NCI-H2196 (cell line): ENCODE data around the gene AAMP.

Experiments
- DNase-seq: peaks from one replicate; lab custom pipeline; 2025; ENCODE audit not compliant: unreplicated experiment; lab: John Stamatoyannopoulos, UW

Gene AAMP

DNA sequence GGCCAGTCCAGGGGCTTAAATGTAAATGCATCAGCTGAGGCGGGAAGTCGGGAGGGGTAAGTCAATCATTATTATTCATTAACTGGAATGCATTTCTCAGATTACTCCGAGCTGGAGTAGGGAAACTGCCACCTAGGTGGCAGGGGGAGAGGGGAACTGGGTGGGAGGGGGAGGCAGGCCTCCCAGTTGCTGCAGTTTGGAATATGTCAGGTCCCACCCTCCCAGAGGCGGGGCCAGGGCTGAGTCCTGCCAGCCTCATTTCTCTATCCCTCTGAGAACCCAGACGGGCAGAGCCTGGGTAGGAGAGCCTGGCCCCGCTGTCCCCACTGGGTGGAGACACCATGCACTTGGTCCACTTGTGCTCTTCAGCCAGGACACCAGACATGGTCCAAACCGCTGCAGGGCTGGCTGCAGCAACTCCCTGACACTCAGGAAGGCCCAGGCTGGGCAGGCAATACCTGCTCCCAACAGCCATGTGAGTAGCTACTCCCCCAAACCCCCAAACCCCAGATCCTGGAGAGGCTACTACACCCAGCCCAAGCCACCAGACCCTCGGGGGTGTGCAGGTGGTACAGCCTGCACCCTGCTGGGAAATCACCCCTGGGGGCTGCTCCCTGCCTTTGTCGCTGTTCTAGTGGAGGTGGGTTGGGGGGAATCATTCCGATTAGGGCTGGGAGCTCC is 9.1 kb downstream of the AAMP start, which contains the start of gene GPBAR1:
Gene GPBAR1 (plus strand): TSS at position 274 of the 681 bp plus-strand sequence. CDS start 1,710 bp downstream, outside the sequence.
- no peak for DNase-seq

DNA sequence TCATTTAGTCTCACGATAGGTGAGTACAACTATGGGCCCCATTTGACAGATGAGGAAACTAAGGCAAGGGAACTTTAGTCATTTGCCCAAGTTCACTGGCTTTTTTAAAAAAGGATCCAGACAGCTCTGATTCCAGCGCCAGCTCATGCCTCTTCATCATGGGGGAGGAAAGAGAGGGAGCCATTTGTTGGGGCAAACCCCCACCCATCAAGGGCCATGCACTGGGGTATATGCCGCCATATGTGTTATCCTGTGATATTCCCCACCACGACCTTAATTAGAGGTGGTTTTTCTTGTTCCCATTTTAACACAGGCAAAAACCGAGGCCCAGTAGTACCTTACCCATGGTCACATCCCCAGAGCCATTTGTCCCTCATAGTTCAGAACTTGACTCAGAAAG is 9.8 kb downstream of the AAMP start:
- DNase-seq: no peak

DNA sequence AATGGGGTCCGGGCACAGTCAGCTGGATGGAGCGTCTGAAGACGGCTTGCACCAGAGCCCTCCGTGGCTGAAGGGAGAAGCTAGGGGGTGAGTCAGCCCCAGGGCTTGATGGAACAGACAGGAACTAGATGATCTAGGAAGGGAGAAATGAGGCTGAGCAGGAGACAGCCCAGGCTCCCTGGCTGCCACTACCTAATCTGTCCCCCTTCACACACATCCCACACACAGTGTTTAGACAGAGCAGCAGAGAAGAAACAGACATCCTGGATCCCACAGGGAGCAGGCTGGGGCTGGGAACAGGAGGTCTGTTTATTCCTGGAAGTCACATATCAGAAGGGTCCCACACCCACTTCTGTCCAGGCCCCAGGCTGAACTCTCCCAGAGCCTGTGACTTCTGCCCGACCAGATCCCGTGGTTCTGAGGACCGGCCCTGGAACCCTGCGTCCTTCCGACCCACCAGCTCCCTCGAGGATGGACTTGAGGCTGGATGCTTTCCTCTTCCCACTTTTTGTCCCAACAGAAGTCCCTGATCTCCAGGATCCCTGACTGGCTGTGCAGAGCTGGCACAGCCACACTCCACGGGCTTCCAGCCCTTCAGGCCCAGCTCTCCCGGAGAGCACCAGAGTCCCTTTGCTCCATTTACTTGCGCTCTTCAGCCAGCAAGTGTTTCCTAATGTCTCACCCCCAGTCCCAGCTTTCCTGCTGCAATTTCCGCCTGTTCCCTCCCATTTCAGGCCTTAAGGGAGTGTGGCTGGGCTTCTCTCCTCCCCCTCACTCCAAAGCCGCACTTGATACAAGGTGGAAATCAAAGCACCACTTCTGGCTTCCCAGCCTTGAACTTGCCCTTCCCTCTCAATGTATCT is 10.6 kb downstream of the AAMP start:
- no peak for DNase-seq

DNA sequence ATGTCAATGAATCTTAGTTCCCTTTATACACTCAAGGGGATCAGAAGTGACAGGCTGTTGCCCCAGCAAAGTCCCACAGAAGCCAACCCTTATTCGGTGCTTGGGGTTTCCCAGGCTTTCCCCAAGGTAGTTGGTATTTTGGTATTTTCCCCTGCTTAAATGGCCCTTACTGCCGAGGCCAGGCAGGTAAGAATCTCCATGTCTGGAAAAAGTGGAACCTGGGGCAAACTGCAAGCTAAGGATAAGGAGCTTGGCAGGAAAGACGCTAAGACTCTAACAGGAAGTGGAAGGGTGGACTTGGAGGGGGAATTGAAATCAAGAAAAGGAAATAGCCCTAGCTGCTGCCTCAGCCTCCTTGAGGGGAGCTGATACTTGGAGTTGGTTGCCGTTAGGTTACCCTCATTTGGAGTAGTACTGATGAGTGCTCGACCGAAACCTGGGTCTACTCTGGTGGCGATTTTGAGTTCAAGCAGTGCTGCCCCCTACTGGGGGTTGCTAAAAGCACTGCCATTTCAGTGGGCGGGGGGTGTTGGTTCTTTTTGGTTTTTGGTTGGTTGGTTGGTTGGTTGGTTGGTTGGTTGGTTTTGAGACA is 12.5 kb downstream of the AAMP start:
- peak; percentile 20 for DNase-seq

DNA sequence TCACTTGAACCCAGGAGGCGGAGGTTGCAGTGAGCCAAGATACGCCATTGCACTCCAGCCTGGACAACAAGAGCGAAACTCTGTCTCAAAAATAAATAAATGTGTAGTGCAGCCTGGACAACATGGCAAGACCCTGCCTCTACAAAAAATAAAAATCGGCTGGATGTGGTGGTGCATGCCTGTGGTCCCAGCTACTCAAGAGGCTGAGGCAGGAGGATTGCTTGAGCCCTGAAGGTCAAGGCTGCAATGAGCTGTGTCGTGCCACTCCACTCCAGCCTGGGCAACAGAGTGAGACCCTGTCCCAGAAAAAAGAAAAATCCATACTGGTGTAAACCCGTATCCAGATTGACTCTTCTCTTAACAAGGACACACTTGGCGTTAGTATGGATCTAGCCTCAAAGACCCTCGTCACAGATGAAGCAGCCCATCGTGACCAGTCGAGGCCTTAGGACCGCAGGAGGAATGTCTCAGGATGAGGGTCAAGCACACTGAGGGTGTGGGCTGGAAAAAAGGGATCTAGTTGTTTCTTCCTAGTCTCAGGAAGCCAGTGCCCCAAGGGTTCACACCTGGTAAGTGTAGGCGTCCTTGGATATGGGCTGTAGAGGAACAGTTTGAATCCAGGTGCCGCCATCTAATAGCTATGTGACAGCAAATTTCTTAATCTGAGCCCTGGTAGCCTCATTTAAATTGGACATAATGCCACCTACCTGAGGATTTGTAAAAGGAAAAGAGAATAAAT is 13.2 kb downstream of the AAMP start:
- no peak for DNase-seq

DNA sequence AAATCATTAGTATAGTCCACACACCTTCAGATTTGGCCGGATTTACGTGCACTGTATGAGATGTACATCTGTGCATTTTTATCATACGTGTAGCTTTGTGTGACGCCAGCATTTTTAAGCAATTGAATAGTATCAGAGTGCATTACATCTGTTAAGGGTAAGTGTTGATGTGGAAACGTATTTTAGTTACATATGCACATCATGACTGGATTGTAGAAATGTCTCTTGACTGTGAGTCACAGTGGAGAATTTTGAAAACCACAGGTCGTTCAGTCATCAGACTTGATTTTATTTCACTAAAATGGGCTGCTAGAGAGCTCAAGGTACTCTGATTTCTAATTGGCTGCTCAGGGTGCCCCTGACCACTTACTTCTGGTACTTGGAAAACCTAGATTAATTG is 14.5 kb downstream of the AAMP start:
- no peak for DNase-seq

DNA sequence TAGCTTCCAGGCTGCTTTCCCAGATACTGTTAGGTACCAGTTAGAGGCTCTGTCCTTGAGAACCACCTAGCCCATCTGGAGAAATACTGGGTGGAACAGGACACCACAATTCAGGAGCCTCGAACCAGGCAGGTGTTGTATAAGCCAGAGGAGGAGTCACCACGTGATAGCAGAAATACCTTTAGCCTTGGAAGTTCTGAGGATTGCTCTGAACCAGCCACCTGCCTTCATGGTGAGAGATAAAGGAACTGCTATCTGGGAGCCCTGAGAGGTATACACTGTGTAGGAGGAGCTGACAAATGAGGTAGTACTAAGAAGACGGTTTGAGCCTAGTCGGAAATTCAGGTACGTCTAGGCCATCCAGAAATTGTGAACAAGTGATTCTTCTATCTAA is 16.7 kb downstream of the AAMP start:
- no peak for DNase-seq

DNA sequence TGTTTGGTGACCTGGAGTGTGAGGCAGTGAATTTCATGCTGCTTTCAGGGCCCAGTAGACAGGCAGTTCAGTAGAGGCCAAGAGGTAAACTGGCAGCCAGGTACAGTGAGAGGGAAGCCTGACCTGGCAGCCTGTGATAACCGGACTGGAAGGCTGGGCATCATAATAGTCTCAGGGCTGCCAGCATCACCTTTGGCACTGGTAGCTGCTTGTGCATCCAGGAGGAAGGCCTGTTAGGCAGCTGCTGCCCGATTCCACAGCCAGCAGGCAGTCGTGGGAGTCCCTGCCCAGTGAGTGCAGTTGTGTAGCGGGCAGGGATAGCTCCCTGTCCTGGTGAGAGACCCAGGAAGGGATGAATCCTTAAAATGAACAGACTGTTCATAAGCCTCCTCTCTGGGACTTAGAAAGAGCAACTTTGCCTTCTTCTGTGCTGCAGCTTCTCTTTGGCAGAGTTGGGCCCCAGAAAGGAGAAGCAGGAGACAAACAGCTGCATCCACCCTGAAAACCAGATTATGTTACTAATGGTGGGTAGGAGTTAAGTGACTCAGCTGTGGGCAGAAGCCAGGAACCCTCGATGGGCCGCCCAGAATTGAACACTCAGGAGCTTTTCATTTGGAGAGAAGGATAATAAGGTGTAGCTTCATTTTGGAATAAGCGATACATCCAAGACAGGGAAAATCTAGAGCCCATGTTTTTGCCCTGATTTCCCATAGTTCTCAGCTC is 17.3 kb downstream of the AAMP start:
- DNase-seq: no peak

DNA sequence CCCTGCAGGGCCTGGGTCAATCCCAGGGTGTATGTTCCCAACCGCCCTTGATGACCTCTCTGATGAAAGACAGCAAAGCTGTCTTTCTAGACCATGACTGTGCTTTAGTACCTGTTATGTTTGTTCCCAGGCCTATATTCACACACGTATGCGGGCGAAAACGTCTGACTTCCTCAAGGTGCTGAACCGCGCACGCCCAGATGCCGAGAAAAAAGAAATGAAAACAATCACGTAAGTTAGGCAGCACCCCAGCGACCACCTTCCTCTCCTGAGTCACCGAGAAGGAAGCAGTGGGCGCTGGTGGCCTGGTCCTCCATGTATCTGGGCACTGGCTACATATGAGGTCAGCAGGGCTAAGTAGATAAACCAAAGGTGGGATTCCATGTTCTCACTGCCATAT is 20.2 kb downstream of the AAMP start:
- DNase-seq: no peak

DNA sequence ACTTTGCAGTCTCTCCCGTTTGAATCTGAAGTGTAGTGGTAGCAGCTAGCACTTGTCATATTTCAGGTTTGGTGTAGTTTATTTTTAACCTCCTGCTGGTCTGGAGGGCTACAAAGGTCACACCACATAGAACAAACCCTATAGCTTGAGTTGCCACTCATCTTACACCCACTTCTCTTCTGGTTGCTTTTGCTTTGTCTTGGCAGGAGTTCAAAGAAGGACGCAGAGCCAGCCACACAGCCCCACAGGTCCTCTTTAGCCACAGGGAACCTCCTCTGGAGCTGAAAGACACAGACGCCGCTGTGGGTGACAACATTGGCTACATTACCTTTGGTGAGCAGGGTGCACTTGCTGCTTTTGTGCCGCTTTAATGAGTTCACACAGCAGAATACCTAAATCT is 24.7 kb downstream of the AAMP start:
- DNase-seq: peak; percentile 25

DNA sequence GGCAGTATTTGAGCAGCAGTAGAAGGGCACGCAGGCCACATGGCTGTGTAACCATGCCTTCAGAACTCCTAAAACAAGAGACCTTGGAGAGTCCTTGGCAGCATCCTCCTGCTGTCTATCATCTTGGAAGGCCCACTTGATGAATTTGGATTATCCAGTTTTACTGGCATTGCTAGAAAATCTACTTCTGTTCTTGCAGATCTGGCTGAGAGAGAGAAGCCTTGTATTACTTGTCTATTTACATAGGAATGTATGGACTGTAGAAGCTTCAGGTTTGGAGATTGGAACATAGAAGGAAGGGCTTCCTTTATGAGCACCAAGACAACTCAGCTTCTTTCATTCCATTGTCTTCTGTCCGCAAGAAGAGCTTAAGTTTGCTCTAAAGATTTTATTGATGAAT is 25.3 kb downstream of the AAMP start:
- DNase-seq: no peak

DNA sequence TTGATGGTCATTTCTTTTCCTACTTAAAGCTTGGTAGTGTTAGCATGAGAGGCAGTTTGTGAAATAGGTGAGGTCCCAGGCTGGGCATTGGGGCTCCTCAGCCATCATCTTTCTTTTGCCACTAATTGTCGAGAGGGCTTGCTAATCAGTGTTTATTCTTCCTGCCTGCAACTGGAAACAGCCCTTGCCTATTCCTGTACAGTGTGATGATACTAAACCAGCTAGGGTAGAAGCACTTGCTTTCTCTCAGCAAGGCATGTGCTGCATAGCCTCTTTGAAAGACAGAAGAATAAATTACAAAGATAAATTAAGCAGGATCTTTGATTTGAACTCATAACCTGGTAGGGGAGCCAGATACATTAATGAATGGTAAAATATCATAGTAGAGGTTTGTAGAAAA is 25.7 kb downstream of the AAMP start:
- DNase-seq: no peak

DNA sequence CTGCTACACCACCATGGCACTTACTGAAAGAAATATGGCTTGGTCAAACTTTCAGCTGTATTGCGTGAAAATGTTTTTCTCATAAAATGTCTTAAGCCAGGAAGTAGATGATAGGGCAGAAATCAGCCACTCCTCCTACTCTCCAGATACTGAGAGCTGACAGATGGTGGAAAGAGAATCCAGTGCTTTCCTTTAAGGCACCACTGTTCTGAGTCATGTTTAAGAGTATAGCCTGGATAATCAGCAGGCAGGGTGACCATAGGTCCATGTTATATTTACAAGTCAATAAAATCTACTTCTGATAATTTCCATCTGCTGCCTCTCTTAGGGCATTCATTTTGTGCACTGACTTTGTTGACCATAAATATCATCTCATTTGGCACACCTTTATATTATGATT is 31.1 kb downstream of the AAMP start:
- DNase-seq: no peak

DNA sequence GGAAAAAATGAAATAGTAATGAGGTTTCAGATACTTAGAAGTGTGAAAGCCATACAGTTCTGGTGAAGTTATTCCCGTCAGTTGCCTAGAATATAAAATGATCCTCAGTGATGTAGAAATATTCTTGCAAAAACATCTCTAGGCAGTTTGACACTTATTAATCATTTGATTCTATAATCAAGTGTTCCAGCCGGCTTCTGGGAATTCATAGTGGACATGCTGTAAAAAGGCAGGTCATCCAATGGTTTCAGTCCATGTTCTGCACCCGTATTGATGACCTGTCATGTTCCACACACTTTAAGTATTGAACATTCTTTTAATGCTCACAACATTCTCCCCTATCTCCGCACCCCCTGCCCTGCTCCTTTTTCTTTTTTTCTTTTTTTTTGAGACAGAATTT is 33.1 kb downstream of the AAMP start:
- DNase-seq: no peak

DNA sequence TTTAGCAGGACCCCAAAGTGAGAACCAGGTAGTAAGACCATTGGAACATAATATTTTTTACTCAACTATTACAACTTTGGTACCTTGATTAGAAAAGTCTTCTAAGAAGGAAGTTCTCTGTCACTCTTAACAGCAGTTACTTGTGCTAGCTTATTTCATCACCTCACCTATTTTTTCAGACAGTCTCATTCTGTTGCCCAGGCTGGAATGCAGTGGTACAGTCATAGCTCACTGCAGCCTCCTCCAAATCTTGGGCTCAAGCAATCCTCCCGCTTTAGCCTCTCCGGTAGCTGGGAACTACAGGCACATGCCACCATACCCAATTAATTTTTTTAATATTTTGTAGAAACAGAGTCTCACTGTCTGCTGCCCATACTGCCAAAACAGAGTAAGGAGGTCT is 34.9 kb downstream of the AAMP start:
- DNase-seq: no peak

DNA sequence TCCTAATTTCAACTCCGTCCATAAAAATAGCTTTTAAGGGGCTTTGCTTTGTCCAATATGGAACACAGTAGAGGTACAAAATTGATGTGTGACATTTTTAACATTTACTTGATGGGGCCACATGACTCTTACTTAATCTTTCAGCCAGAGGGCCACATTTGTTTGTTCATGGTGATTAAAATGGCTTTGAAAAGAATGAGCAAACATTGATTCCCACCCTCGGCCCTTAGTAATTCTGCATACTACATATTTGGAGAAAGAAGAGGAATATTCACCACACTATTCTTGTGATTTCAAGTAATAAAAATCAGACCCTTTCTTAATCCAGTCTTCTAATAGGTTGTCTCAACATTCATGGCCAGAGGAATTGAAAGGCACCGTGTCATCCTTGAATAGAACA is 35.4 kb downstream of the AAMP start:
- no peak for DNase-seq

DNA sequence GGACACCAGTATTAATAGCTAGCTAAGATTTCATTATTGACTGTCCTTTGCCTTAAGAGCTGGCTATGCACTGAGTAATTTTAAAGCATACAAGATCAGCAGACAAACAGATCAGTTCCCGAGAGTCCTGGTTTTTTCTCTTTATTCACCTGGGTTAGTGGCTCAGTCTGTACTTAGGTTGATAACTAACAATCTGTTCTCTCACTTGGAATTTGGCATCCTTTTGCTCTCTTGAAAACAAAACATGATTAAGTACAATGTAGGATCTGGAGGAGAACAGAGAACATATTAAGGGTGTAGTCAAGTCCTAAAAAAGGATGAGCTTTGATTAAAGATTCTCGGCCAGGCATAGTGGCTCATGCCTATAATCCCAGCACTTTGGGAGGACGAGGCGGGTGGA is 36.4 kb downstream of the AAMP start:
- no peak for DNase-seq

DNA sequence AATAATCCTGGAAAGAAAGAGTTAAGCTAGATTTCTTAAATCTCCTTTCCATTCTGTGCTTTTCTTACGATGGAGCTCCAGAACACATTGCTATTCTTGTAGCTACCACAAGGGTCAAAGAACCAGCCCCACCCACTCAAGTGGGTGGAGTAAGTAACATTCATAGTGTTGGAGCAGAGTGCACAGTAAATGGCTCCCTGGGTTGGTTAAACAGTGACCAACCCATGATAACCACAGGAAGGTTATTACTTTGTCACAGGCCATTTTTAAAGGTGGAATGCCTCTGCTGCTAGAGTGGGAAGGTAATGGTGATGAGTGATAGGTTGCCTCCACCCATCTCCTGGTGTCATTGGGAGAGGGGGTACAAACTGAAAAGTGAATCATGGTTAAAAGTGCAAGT is 39.1 kb downstream of the AAMP start:
- DNase-seq: no peak

DNA sequence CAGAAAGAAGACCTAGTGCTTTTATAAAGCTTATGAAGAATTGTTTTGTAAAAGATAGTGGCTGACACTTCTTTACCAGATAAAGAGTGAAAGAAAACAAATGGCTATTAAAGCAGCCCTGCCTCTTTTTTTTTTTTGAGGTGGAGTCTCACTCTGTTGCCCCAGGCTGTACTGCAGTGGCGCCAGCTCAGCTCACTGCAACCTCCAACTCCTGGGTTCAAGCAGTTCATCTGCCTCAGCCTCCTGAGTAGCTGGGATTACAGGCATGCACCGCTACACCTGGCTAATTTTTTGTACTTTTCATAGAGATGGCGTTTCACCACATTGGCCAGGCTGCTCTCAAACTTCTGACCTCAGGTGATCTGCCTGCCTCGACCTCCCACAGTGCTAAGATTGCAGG is 40.1 kb downstream of the AAMP start:
- DNase-seq: no peak

DNA sequence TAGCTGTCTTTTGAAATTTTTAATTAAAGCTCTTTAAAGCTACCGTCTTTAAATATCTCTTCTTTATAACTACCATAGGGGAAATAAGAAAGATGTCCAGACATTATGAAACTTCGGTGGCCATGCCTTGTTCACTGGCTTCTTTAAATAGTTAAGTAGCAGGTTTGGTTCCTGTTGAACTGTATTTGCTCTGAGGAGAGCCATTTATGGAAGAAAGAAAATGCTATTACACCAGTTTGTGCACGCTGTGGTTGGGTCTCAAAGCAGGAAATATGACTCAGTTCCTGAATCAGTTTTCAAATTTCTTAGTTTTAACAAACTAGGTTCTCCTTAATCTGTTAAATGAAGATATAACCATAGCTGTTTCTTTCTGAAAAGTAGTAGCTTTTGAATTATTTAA is 40.7 kb downstream of the AAMP start:
- DNase-seq: no peak
